Measurements from ENCODE around the gene MED19. TPM values are rescaled to one million over a fixed set of nuclear protein-coding genes. Genes with fewer than 3 reads are reported as not detected.
"Not testable (repeated sequence)": the region's sequence is repeated elsewhere in the genome, so short reads cannot be mapped to it uniquely, and the experiment has no call there.

Gene MED19
- total RNA-seq, 4 donors from 2014 or later: 8.0 to 21.2 (median 9.8) TPM

DNA sequence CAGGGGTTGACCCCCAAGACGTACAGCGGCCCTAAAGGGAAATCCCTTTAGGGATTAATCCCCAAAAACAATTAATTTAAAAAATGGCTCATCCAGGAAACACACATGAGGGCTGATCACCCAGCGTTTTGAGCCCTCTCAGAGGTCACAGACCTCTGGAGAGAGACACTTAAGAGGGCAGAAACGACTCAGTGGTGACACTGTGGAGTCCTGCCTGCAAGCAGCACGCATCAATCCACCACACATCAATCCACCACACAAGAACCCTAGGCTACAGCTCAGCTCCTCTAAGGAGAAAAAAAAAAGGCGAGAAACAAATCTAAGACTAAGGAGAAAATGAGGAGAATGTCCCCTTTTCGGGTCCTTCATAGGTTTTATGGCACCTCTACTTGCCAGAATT is 16.8 kb upstream of the MED19 start:
- H3K9me3 ChIP-seq: no peaks in the 10 kb centered on the region
- intact Hi-C loops (cut with DNase I): no loop called here
- DNase-seq: no peak
- WGBS, 2 donors: 70 to 74% methylated on average over 7 of the region's 7 CpGs
- TF ChIP-seq CTCF (IDR thresholded peaks at IDR 0.05) (no peak), POLR2A (IDR thresholded peaks at IDR 0.05) (no peak)
- H3K4me1 ChIP-seq: no peaks in the 10 kb centered on the region
- no peaks in the 10 kb centered on the region for H3K27me3 ChIP-seq
- H3K36me3 ChIP-seq: peaks cover 0 to 24% (median 0%) of the 10 kb centered on the region in 3 donors
- no peak overlapping the region for H3K27ac ChIP-seq
- H3K4me3 ChIP-seq: no peak overlapping the region

DNA sequence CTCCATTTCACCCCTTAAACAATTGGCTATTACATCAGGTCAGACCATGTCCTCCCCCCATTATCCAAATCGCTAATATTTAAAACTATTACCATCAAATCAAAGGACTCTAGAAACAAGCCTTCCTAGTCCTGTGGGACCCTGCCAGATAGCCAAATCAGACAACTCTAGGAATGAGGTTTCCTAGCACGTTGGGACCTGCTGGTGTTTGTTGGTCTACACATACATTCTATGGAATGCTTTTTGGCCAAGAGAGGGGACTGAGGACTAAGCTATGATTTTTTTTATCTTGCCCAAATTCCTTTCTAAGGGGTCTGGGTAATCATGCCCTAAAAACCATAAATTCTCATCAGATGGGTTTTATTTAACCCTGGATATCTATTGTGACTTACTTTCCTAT is 15.2 kb upstream of the MED19 start:
- intact Hi-C loops (cut with DNase I): no loop called here
- whole genome bisulfite sequencing, 2 donors: 39 to 40% methylated on average over 2 of the region's 2 CpGs

DNA sequence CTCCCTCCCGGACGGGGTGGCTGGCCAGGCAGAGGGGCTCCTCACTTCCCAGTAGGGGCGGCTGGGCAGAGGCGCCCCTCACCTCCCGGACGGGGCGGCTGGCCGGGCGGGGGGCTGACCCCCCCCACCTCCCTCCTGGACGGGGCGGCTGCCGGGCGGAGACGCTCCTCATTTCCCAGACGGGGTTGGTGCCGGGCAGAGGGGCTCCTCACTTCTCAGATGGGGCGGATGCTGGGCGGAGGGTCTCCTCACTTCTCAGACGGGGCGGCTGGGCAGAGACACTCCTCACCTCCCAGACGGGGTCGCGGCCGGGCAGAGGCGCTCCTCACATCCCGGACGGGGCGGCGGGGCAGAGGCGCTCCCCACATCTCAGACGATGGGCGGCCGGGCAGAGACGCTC is 4.7 kb upstream of the MED19 start:
- H3K36me3 ChIP-seq: peaks cover 0 to 38% (median 0%) of the 10 kb centered on the region in 3 donors
- H3K27me3 ChIP-seq; H3K4me3 ChIP-seq; DNase-seq; intact Hi-C loops (cut with DNase I); H3K27ac ChIP-seq; H3K9me3 ChIP-seq: not testable (repeated sequence)
- WGBS, 2 donors: no CpG with 5 or more reads among the region's 34 CpGs
- peaks cover 13 to 25% (median 15%) of the 10 kb centered on the region in 3 donors for H3K4me1 ChIP-seq

More for the DNA sequence above, 15.2 kb upstream of the MED19 start:
- no peaks in the 10 kb centered on the region for H3K27me3 ChIP-seq
- peaks cover 0 to 32% (median 6%) of the 10 kb centered on the region in 3 donors for H3K36me3 ChIP-seq
- no peaks in the 10 kb centered on the region for H3K4me1 ChIP-seq
- TF ChIP-seq POLR2A (IDR thresholded peaks at IDR 0.05) (no peak), CTCF (IDR thresholded peaks at IDR 0.05) (no peak)
- no peaks in the 10 kb centered on the region for H3K9me3 ChIP-seq
- no peak for DNase-seq
- no peak overlapping the region for H3K27ac ChIP-seq
- H3K4me3 ChIP-seq: no peak overlapping the region

GRCh38 chr11:57713835-57714234 is 1.8 kb upstream of the MED19 start:
- DNase-seq: no peak
- WGBS, 2 donors: 82 to 87% methylated on average over 2 of the region's 2 CpGs
- H3K27me3 ChIP-seq: no peaks in the 10 kb centered on the region
- peak overlapping the region in 2 of 4 donors; percentile 89 to 92 for H3K27ac ChIP-seq
- TF ChIP-seq POLR2A (IDR thresholded peaks at IDR 0.05) (no peak), CTCF (IDR thresholded peaks at IDR 0.05) (no peak)
- peak overlapping the region; percentile 83 to 96 (median 96) for H3K4me3 ChIP-seq
- intact Hi-C loops (cut with DNase I): no loop called here
- peaks cover 24 to 46% (median 28%) of the 10 kb centered on the region in 3 donors for H3K4me1 ChIP-seq
- H3K9me3 ChIP-seq: no peaks in the 10 kb centered on the region
- H3K36me3 ChIP-seq: peaks cover 0 to 17% (median 0%) of the 10 kb centered on the region in 3 donors

GRCh38 chr11:57712256-57713150 is 488 bp upstream of the MED19 start, which contains the start of gene TMX2:
Gene TMX2, plus strand, starts transcription at chr11:57712593. Its CDS starts 26 bp downstream, at chr11:57712619.
- TF ChIP-seq CTCF (IDR thresholded peaks at IDR 0.05): peak in 1 of 6 experiments; percentile 2
- peak in 2 of 4 donors; percentile 38 to 56 for TF ChIP-seq POLR2A (IDR thresholded peaks at IDR 0.05)
- DNase-seq: peak; percentile 77
- peaks cover 0 to 13% (median 0%) of the 10 kb centered on the region in 3 donors for H3K36me3 ChIP-seq
- WGBS, 2 donors: 0% methylated on average over 16 to 40 of the region's 53 CpGs
- no peaks in the 10 kb centered on the region for H3K9me3 ChIP-seq
- peaks cover 24 to 48% (median 28%) of the 10 kb centered on the region in 3 donors for H3K4me1 ChIP-seq
- H3K4me3 ChIP-seq: peak within 1 kb of the TSS; percentile 83 to 96 (median 96)
- no peaks in the 10 kb centered on the region for H3K27me3 ChIP-seq
- intact Hi-C loops (cut with DNase I): no loop called here
- peak within 1 kb of the TSS; percentile 92 to 96 (median 94) for H3K27ac ChIP-seq

Measured in esophagus squamous epithelium (tissue), 5 donors.